GM19099 (cell line): ENCODE measurements around the gene TAS2R50.

ENCODE experiments used
- POLR2A ChIP-seq: IDR thresholded peaks from 3 replicates; pipeline ENCODE4 v1.6.1; 2011; ENCODE audit warnings: low read depth; ENCODE audit not compliant: insufficient read length; ENCODE audit errors: extremely low read depth

TAS2R50 gene, protein sequence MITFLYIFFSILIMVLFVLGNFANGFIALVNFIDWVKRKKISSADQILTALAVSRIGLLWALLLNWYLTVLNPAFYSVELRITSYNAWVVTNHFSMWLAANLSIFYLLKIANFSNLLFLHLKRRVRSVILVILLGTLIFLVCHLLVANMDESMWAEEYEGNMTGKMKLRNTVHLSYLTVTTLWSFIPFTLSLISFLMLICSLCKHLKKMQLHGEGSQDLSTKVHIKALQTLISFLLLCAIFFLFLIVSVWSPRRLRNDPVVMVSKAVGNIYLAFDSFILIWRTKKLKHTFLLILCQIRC

DNA sequence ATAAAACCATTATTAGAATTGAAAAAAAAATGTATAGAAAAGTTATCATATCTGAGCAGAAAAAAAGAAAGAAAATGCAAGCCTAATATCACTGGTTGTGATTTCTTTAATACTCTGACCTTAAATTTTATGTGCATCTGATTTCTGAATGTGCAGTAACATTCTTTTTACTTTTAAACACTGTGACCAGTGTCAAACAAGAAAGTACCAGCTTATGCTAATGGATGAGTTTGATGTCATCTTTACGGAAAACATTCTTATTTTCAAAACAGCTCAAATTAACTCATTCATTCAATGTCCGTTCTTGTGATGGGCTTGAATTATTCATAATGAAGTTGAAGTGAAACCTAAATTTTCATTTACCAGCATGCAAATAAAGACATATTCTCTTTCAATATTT lies at the start of gene TAS2R50:
Gene TAS2R50 (minus strand): TSS at position 101 of the 400 bp plus-strand sequence. CDS start 52 bp downstream, at position 49.
- no peak for TF ChIP-seq POLR2A

DNA sequence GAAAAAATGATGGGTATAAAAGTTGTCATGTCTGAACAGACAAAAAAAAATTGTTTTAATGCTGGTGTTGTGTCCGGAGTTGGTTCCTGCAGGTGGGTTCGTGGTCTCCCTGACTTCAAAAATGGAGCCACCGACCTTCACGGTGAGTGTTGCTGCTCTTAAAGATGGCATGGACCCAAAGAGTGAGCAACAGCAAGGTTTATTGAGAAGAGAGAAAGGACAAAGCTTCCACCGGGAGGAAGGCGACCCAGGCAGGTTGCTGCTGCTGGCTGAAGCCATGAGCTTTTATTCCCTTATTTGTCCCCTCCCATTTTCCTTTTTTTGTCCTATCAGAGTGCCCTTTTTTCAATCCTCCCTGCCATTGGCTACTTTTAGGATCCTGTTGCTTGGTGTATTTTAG lies 44.6 kb upstream of the TAS2R50 start, which contains the start of gene TAS2R31:
Gene TAS2R31 (minus strand): TSS at position 101 of the 400 bp plus-strand sequence. CDS start 72 bp downstream, at position 29.
- no peak for TF ChIP-seq POLR2A

GRCh38 chr12:11026118-11026517 lies 39.4 kb upstream of the TAS2R50 start:
- no peak for TF ChIP-seq POLR2A

DNA sequence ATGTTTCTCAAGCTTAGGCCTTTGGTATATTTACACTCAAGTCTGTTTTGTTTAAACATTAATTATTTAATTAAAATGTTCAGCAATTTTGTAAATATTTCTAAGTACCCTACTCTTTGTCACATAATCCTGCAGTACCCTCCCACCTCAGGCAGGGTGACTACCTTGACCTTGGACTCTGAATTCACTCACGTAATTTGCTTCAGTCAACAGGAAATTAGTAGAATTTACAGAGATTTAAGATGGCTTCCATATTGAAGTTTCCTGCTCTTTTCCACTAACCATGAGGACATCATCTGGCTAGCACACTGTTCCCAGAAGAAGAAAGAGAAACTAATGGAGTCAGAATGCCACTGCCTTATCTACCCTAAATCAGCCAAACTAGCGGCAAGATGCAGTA lies 36.7 kb upstream of the TAS2R50 start:
- no peak for TF ChIP-seq POLR2A

DNA sequence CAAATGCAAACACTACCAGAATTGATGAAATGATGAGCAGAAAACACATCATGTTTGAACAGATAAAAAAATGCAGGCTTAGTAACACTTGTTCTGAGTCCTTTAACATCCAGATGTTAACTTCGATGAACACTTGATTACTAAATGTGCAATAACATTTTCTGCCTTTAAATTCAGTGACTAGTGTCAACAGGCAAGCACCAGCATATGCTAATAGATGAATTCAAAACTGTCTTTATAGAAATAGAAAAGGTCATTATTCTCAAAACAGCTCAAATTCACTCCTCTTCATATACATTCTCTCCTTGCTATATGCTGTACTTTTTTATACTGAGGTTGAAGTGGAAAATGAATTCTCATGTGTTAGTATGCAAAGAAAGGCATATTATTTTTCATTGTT lies 35.8 kb upstream of the TAS2R50 start, which contains the start of gene TAS2R19:
Gene TAS2R19 (minus strand): TSS at position 101 of the 400 bp plus-strand sequence. CDS start 49 bp downstream, at position 52.
- no peak for TF ChIP-seq POLR2A

DNA sequence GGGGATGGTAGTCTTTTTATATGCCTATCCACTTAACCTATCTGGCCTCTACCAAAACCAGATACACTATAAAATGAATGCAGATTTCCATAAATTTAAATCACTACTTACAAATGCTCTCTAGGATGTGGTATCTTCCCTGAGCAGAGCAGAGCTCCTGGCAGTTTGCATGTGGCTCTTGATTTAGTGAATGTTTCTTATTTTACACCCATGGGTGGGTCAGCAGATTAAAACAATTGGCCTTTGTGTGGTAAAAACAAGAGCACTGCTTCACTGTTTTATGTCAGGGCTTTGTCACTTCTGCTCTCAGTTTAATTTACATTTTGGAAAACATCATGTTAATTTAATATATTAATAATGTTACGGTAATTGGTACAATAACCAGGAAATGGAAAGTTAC lies 30.2 kb upstream of the TAS2R50 start:
- no peak for TF ChIP-seq POLR2A

- no peak for TF ChIP-seq POLR2A
Measured at GRCh38 chr12:11015775-11016430, 29.2 kb upstream of the TAS2R50 start.

- TF ChIP-seq POLR2A, result no peak
Measured at GRCh38 chr12:11014234-11014633, 27.5 kb upstream of the TAS2R50 start.

GRCh38 chr12:11007608-11008007 lies 20.9 kb upstream of the TAS2R50 start:
- no peak for TF ChIP-seq POLR2A

DNA sequence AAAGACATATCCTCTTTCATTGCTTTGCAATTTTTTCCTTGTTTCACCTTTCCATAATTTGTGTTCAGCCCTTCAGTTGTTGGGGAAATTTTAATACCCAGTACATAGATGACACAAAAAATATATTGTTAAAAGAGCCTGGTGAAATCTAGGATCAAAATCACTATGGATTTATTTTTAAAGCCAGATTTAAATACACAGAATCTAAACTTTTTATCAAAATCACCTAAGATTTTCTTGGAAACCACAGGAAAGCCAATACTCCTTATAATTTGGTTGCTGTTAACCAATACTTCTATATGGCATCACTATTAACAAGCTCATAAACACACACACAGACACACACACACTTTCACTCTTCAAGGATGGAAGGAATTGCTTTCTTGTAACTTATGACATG lies 11.5 kb upstream of the TAS2R50 start, which contains the start of gene TAS2R20:
Gene TAS2R20 (minus strand): TSS at position 101 of the 400 bp plus-strand sequence. CDS start 429 bp downstream, outside the sequence.
- TF ChIP-seq POLR2A, result no peak

GRCh38 chr12:10994307-10994706 lies 7.6 kb upstream of the TAS2R50 start:
- no peak for TF ChIP-seq POLR2A

DNA sequence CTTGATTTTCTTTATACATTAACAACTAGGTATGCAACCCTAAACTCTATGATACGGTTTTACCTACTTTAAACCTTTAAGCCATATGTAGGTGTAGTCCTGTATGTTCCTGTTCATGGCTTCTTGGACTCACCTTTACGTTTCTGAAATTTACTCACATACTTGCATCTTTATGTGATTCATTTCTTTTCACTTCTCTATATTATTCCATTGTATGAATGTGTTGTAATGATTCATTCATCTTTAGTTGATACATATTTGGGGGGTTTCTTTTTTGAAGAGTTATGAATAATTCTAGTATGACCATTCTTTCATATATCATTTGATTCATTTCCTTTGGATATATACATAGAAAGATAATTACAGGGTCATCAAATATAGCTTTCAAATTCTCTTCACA lies 2.4 kb upstream of the TAS2R50 start:
- TF ChIP-seq POLR2A, result no peak

DNA sequence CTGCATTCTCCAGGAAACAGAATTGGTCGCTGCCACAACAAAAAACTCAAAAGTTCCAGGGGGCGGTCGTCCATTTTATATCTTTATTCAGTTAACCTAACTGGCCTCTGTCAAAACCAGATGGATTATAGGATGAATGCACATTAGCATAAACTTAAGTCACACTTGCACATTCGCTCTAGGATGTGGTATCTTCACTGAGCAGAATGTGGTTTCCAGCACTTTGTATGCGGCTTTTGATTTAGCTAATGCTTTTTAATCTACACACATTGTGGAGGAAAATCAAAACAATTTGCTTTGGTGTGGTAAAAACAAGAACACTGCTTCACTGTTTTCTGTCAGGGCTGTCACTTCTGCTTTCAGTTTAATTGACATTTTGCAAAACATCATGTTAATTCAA lies 4.5 kb downstream of the TAS2R50 start:
- TF ChIP-seq POLR2A, result no peak

DNA sequence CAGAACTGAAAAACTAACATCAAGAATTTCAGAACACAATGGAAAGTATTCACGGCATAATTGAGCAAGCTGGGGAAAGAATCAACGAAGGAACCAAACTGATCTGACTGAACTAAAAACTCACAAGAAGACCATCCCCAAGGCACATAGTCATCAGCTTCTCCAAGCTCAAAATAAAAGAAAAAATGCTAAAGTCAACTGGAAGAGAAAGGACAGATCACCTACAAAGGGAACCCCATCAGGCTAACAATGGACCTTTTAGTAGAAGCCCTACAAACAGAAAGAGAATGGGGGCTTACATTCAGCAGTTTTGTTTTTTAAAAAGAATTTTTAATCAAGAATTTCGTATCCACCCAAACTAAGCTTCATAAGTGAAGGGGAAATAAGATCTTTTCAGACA lies 11.7 kb downstream of the TAS2R50 start:
- no peak for TF ChIP-seq POLR2A

- TF ChIP-seq POLR2A, result no peak
Measured at GRCh38 chr12:10968765-10969456, 17.8 kb downstream of the TAS2R50 start.
